ENCODE results near the gene ATP9B. TPM values are rescaled to one million over a fixed set of nuclear protein-coding genes. Genes with fewer than 3 reads are reported as not detected.

Gene ATP9B
- total and polyA plus RNA-seq, 10 of the 15 experiments (the other 5 are each of a cell fraction or from before 2014, with no cell fraction given) = 0.74 to 20.7 (median 12.9) TPM

GRCh38 chr18:79224381-79224780, 155.2 kb downstream of the ATP9B start:
- no peaks in the 10 kb centered on the region for H3K27me3 ChIP-seq (replicated peaks in 1 of 2; ENCODE audit: control insufficient read depth in 2 of 2, insufficient read depth in 2 of 2, low read length in 1 of 2)
- H3K4me3 ChIP-seq = no peak overlapping the region
- WGBS (ENCODE audit: insufficient coverage, insufficient replicate concordance, low lambda C conversion rate, missing lambda C conversion rate) = 67% methylated on average over 3 of the region's 3 CpGs
- no peaks in the 10 kb centered on the region; a peak in 1 of 4 replicates for H3K36me3 ChIP-seq (ENCODE audit: control insufficient read depth in 2 of 2, insufficient read depth in 2 of 2, low read length in 1 of 2)
- ChIA-PET RAD21 (ENCODE audit: unreplicated experiment) (no interaction called here), SMC1A (ENCODE audit: uncharacterized antibody, unreplicated experiment) (interaction anchor here (0.6 to 1.1 kb wide), 2 partner anchors 17 to 25 kb away, joined by 3 read pairs; no protein-coding TSS in a partner anchor), POLR2A (no interaction called here), CTCF (interaction anchor here (1.6 kb wide), 1 partner anchor 23 kb away, joined by 3 read pairs; no protein-coding TSS in a partner anchor)
- intact Hi-C loops (cut with micrococcal nuclease; ENCODE audit: unreplicated experiment) = no loop called here
- H3K4me1 ChIP-seq (ENCODE audit: control insufficient read depth, insufficient read depth, low read length) = no peaks in the 10 kb centered on the region
- no peak for TF ChIP-seq IKZF1 (conservative IDR thresholded peaks at IDR 0.05)
- TF ChIP-seq RCOR1 (conservative IDR thresholded peaks at IDR 0.05; ENCODE audit: low read depth, low read length) = no peak
- no peak for TF ChIP-seq MXI1 (IDR thresholded peaks at IDR 0.05; ENCODE audit: low read depth, low read length)
- TF ChIP-seq CHD2 (IDR thresholded peaks at IDR 0.05; ENCODE audit: borderline replicate concordance, low read depth, low read length) = no peak
- no peak for TF ChIP-seq KLF5 (IDR thresholded peaks at IDR 0.05; ENCODE audit: partially characterized antibody)
- no peak for TF ChIP-seq STAT1 (conservative IDR thresholded peaks at IDR 0.05)
- TF ChIP-seq CBX3 (IDR thresholded peaks at IDR 0.05; ENCODE audit: borderline replicate concordance, low read depth) = no peak
- TF ChIP-seq KDM1A (IDR thresholded peaks at IDR 0.05; ENCODE audit: borderline replicate concordance) = no peak
- no peak for TF ChIP-seq YBX1 (IDR thresholded peaks at IDR 0.05)
- no peak for TF ChIP-seq IRF5 (IDR thresholded peaks at IDR 0.05; ENCODE audit: borderline replicate concordance)
- no peaks in the 10 kb centered on the region for H3K79me2 ChIP-seq (ENCODE audit: control insufficient read depth, insufficient read depth, low read length)
- ATAC-seq = no peak
- H3K9me3 ChIP-seq (replicated peaks; ENCODE audit: control insufficient read depth, insufficient read depth, low read length) = no peaks in the 10 kb centered on the region
- no TSS peak for BruUV-seq (replicated peaks)
- no peaks in the 10 kb centered on the region for H4K20me1 ChIP-seq (ENCODE audit: control insufficient read depth, insufficient read depth)
- H3K9ac ChIP-seq (ENCODE audit: control insufficient read depth, insufficient read depth, low read length) = no peak overlapping the region
- in situ Hi-C loops (cut with MboI) = no loop called here
- no peak for DNase-seq (ENCODE audit: low read depth, low spot score)
- no peak overlapping the region for H3K27ac ChIP-seq (ENCODE audit: control insufficient read depth, insufficient read depth)
- no peak for FAIRE-seq
- H3K4me2 ChIP-seq (ENCODE audit: control insufficient read depth, insufficient read depth) = no peak overlapping the region
- no peak overlapping the region for H2AFZ ChIP-seq (ENCODE audit: control insufficient read depth, low read depth, low read length)
